ENCODE results near the gene TEX101. TPM values are rescaled to one million over a fixed set of nuclear protein-coding genes. Genes with fewer than 3 reads are reported as not detected.
A peak's percentile ranks its signal among the peaks of the same experiment; 100 is the strongest.

The TEX101 gene
- total RNA-seq, 2 experiments from 2014 or later = not detected

DNA sequence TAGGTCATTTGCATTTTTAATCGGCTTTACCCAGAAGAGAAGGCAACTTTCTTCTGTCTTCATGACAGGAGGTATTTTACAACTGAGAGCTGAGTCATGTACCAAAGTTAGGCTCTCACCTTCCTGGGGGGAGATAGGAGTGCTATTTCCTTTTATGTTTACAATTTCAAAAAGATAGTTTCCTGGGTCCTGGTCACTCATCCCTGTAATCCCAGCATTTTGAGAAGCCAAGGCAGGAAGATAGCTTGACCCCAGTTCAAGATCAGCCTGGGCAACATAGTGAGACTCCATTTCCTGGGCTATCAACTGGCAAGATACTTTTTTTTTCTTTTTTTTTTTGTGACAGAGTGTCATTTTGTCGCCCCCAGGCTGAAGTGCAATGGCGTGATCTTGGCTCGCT lies 43.1 kb downstream of the TEX101 start:
- Mint-ChIP-seq H3K27ac (no peak overlapping the region), H3K36me3 (ENCODE audit: low read depth) (no peaks in the 10 kb centered on the region), H3K4me1 (peaks cover 10% of the 10 kb centered on the region), H3K27me3 (peaks cover 8% of the 10 kb centered on the region), H3K4me3 (no peak overlapping the region), H3K9me3 (no peaks in the 10 kb centered on the region)
- DNase-seq = no peak
- ChIA-PET CTCF (interaction anchor here (0.7 to 3.8 kb wide), 4 partner anchors 10 to 196 kb away, joined by 3 to 33 read pairs (median 3); no protein-coding TSS in a partner anchor), POLR2A (no interaction called here)

DNA sequence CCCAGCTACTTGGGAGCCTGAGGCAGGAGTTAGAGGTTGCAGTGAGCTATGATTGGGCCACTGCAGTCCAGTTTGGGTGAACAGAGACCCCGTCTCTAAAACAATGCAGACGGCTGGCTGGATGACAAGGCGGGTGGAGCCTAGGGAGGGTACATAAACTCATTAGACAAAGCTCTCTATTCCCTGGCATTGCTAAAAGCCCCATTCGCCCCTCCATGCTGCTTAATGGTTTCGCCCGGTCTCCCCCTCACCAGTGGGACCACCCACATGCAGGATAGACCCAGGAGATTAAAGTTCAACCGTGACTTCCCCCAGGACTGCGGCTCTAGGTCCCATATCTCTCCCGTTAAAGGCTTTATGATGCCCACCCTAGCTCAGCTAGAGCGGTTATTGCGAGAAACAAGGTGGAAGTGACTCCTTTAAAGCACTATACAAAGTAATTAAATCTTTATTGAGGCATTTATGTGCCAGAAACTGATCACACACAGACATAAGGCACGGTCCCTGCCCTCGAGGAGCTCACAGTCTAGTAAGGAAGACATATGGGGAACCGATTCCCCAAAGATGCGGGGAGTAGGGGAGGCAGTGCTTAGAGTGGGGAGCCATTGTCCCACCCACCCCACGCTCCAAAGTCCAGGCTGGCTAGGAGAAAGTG lies 45.8 kb downstream of the TEX101 start:
- ChIA-PET CTCF (interaction anchor here (1.3 to 2.8 kb wide), 2 partner anchors 14 to 59 kb away, joined by 4 to 19 read pairs; no protein-coding TSS in a partner anchor), POLR2A (interaction anchor here (0.9 to 1.4 kb wide), 3 partner anchors 14 to 44 kb away, joined by 3 to 5 read pairs (median 3); partner anchors contain the start of gene PHLDB3)
- no peak overlapping the region for H3K27ac Mint-ChIP-seq
- no peak for DNase-seq
- peaks cover 8% of the 10 kb centered on the region for H3K27me3 Mint-ChIP-seq
- no peaks in the 10 kb centered on the region for H3K9me3 Mint-ChIP-seq
- H3K36me3 Mint-ChIP-seq (ENCODE audit: low read depth) = no peaks in the 10 kb centered on the region
- no peak overlapping the region for H3K4me3 Mint-ChIP-seq
- peaks cover 19% of the 10 kb centered on the region for H3K4me1 Mint-ChIP-seq

DNA sequence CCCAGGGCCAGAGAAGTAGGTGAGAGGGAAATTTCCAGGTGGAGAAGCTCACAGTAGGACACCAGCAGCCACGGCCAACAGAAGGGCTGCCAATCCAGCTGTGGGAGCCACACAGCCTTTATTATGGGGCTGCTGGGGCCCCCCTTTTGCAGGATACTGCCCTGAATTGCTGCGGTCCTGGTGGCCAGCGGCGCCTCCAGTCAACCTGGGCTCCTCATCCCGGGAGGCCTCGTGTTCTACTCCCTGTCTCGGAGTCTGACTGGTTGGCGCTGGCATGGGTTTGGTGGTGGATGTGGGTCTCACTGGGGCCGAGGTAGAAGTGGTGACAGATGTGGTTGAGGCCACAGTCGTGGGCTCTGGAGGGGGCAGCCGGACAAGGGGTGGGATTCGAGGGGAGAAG lies 46.6 kb downstream of the TEX101 start:
- peaks cover 20% of the 10 kb centered on the region for H3K4me1 Mint-ChIP-seq

DNA sequence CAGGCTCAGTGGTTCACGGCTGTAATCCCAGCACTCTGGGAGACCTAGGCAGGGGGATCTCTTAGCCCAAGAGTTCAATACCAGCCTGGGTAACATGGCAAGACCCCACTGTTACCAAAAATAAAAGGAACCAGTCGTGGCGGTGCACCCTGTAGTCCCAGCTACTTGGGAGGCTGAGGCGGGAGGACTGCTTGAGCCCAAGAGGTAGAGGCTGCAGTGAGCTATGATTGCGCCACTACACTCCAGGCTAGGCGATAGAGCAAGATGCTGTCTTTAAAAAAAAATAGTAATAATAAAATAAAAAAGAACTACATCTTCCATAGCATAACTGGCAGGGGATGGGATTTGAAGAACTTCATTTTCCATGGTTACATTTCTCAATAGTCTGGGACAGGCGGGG lies 47.7 kb downstream of the TEX101 start:
- POLR2A ChIA-PET = interaction anchor here (1.5 to 2.8 kb wide), 4 partner anchors 12 to 134 kb away, joined by 3 to 23 read pairs (median 9); partner anchors contain the start of genes IRGQ, PHLDB3 and ZNF576
- Mint-ChIP-seq H3K36me3 (ENCODE audit: low read depth) (no peaks in the 10 kb centered on the region), H3K27ac (no peak overlapping the region), H3K4me3 (no peak overlapping the region), H3K9me3 (no peaks in the 10 kb centered on the region), H3K4me1 (peaks cover 24% of the 10 kb centered on the region), H3K27me3 (peaks cover 12% of the 10 kb centered on the region)
- CTCF ChIA-PET = interaction anchor here (1.8 to 3.2 kb wide), 6 partner anchors 12 to 92 kb away, joined by 7 to 49 read pairs (median 17); partner anchors contain the start of gene PHLDB3
- no peak for DNase-seq

More for the DNA sequence above, 46.6 kb downstream of the TEX101 start:
- ChIA-PET CTCF (interaction anchor here (0.6 to 2.8 kb wide), 3 partner anchors 14 to 133 kb away, joined by 3 to 19 read pairs (median 4); no protein-coding TSS in a partner anchor), POLR2A (interaction anchor here (0.9 to 1.2 kb wide), 2 partner anchors 22 to 43 kb away, joined by 3 to 5 read pairs; partner anchors contain the start of gene PHLDB3)
- Mint-ChIP-seq H3K27me3 (peaks cover 12% of the 10 kb centered on the region), H3K9me3 (no peaks in the 10 kb centered on the region), H3K36me3 (ENCODE audit: low read depth) (no peaks in the 10 kb centered on the region), H3K27ac (no peak overlapping the region), H3K4me3 (no peak overlapping the region)
- DNase-seq = no peak

DNA sequence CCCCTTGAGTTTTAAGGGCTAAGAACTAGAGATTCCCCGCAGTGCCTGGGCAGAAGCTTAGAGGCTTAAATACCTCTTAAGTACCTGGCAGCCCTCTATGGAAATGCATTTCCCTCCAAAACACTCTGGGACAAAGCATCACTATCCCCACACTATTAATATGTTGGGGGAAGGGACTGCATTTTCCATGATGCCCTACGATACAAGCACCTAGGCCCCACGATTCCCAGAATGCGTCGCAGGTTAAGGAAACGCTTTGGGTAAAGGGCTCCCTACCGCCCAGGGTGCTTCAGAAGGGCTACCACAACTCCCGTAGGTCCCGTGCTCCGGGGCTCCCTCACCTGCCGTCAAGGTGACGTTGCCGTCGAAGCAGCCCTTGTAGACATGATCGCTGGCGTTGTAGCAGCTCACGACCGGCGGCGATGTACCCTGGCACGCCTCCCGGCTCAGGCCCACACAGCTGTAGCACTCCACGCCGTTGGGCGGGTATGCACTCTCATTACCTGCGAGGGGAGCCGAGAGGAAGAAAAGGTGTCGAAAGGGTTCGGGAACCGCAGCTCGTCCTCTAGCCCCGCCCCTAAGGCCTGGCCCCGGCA lies 48.2 kb downstream of the TEX101 start:
- Mint-ChIP-seq H3K9me3 (no peaks in the 10 kb centered on the region), H3K36me3 (ENCODE audit: low read depth) (no peaks in the 10 kb centered on the region), H3K27ac (peak overlapping the region; percentile 93), H3K27me3 (peaks cover 12% of the 10 kb centered on the region), H3K4me3 (peak overlapping the region; percentile 88), H3K4me1 (peaks cover 28% of the 10 kb centered on the region)
- ChIA-PET CTCF (interaction anchor here (0.8 to 3.2 kb wide), 16 partner anchors 10 to 206 kb away, joined by 3 to 49 read pairs (median 8); partner anchors contain the start of gene PHLDB3), POLR2A (interaction anchor here (1.0 to 2.8 kb wide), 10 partner anchors 11 to 291 kb away, joined by 3 to 23 read pairs (median 5); partner anchors contain the start of genes IRGQ, PHLDB3, SMG9 and ZNF575)
- DNase-seq = no peak

DNA sequence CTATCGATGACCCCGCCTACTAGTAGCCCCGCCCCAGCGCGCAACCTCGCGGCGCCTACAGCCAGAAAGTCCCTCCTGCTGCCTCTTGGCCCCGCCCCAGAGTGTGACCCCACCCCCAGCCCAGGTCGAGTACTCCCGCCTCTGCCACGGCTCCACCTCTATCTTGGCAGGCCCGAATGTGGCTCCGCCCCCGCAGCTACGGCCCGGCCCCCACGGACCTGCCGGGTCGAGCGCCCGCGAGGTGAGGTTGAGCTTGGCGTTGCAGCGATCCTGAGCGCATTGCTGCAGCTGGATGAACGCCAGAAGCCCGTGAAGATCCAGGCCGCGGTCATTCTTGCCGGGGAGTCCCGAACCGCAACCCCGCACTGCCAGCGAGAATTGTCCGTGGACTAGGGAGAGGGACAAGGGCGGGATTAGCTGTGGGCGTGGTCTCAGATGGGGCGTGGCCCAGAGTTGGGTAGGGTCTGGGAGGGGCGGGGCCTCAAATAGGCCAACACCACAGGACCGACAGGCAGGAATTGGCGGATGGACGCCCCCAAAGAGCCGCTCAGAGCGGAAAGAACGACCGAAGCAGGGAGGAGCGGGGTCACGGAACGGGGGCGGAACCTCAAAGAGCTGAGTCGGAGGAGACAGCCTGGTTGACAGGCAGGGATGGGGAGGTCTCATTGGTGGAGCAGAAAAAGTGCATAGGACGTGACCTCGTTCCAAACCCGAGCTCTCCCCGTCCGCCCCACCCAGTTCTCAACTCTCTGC lies 48.9 kb downstream of the TEX101 start:
- CTCF ChIA-PET = interaction anchor here (0.6 to 3.2 kb wide), 17 partner anchors 9 to 205 kb away, joined by 3 to 49 read pairs (median 7); partner anchors contain the start of gene PHLDB3

DNA sequence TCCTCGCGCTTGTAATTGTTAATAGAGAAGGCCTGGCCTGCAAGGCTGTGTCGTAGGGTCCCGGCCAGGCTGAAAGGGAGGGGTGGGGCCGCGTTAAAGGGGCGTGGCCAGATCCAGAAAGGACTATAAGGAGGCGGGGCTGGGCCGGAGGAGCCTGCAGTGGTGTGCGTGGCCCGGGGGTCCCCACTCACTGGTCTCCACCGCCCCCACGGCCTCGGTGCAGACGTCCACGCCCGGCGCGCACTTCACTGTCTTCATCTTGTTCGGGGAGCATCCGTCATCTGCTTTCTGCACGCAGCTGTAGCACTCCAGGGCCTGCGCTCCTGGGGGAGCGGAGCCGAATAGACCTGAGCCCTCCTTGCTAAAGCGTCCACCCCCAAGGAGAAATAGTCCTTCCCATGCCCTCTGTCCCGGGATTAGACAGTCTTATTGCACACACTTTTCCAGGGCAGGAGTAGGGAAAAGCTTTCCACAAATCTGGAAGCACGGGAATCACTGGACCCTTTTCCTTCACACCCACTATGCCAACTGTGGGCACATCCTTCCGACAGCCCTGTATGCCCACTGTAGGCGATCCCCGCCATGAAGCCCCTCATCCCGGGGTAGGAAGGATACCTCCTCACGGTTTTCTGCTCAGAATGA lies 49.6 kb downstream of the TEX101 start:
- Mint-ChIP-seq H3K27ac (peak overlapping the region; percentile 93), H3K9me3 (no peaks in the 10 kb centered on the region), H3K27me3 (peaks cover 12% of the 10 kb centered on the region), H3K36me3 (ENCODE audit: low read depth) (no peaks in the 10 kb centered on the region), H3K4me3 (peak overlapping the region; percentile 88), H3K4me1 (peaks cover 41% of the 10 kb centered on the region)
- no peak for DNase-seq
- ChIA-PET POLR2A (interaction anchor here (0.7 to 2.8 kb wide), 9 partner anchors 10 to 290 kb away, joined by 3 to 23 read pairs (median 5); partner anchors contain the start of genes PHLDB3, SMG9 and ZNF575), CTCF (interaction anchor here (0.5 to 3.2 kb wide), 14 partner anchors 9 to 204 kb away, joined by 3 to 49 read pairs (median 10); partner anchors contain the start of gene PHLDB3)

More for the DNA sequence above, 48.9 kb downstream of the TEX101 start:
- DNase-seq = peak; percentile 99
- Mint-ChIP-seq H3K27me3 (peaks cover 12% of the 10 kb centered on the region), H3K36me3 (ENCODE audit: low read depth) (no peaks in the 10 kb centered on the region), H3K27ac (peak overlapping the region; percentile 93), H3K4me1 (peaks cover 34% of the 10 kb centered on the region), H3K9me3 (no peaks in the 10 kb centered on the region), H3K4me3 (peak overlapping the region; percentile 88)
- POLR2A ChIA-PET = interaction anchor here (0.7 to 2.8 kb wide), 13 partner anchors 11 to 291 kb away, joined by 3 to 23 read pairs (median 5); partner anchors contain the start of genes IRGQ, PHLDB3, SMG9 and ZNF575

DNA sequence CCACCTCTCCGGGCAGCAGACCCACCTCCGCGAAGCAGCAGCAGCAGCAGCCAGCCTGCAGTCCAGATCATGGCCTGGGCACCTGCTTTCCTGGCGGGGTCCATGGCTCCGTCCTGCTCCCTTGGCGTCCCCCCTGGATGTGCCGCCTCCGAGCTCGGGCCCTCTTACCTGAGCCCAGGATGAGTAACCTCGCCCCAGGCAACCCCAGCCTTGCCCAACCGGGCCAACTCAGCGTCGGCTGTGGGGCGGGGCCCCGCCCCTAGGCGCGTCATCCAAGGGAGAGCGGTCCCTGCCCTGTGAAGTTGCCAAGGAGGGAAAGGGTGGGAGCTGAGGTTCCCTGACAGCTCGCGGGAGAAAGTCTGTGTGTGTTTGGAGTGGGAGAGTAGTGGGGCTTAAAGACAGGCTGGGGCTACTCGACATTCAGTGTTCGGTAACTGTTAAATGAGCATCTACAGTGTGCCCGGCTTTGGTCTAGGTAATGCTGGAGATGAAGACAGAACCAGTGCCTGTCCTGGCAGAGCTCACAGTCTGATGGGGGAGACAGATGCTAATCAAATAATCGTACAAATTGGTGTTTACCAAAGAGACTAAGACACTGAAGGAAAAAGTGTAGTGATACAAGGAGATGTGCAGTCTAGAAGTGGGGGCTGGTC lies 50.9 kb downstream of the TEX101 start, which contains the start of gene LYPD3:
TSS of gene LYPD3 (minus strand) at position 141 of the 653 bp plus-strand sequence. CDS start at position 104, 37 bp downstream.
- ChIA-PET POLR2A (interaction anchor here (0.8 to 1.7 kb wide), 2 partner anchors 27 to 39 kb away, joined by 3 to 9 read pairs; partner anchors contain the start of gene PHLDB3), CTCF (interaction anchor here (1.1 to 3.2 kb wide), 4 partner anchors 18 to 54 kb away, joined by 3 to 49 read pairs (median 6); no protein-coding TSS in a partner anchor)
- Mint-ChIP-seq H3K4me1 (peaks cover 45% of the 10 kb centered on the region), H3K36me3 (ENCODE audit: low read depth) (no peaks in the 10 kb centered on the region), H3K9me3 (no peaks in the 10 kb centered on the region), H3K27ac (no peak within 1 kb of the TSS), H3K27me3 (peaks cover 12% of the 10 kb centered on the region), H3K4me3 (peak within 1 kb of the TSS; percentile 88)
- DNase-seq = no peak

DNA sequence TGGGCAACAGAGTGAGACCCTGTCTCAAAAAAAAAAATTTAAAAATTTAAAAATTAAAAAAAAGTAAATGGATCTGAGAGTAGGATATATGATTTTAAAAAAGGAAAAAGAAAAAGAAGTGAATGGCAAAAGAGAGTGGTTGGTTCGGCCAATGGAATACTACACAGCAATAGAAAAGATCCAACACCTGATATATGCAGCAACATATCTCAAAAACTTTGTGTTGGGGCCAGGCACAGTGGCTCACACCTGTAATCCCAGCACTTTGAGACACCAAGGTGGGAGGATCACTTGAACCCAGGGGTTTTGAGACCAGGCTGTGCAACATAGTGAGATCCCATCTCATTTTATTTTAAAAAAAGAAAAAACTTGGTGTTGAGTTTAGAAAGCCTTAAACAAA lies 52.1 kb downstream of the TEX101 start:
- POLR2A ChIA-PET = interaction anchor here (1.7 kb wide), 1 partner anchor 38 kb away, joined by 9 read pairs; the partner anchor contains the start of gene PHLDB3
- peaks cover 45% of the 10 kb centered on the region for H3K4me1 Mint-ChIP-seq
- DNase-seq = no peak
- no peak overlapping the region for H3K27ac Mint-ChIP-seq
- no peaks in the 10 kb centered on the region for H3K9me3 Mint-ChIP-seq
- H3K4me3 Mint-ChIP-seq = no peak overlapping the region
- CTCF ChIA-PET = interaction anchor here (1.1 to 2.3 kb wide), 3 partner anchors 20 to 52 kb away, joined by 3 to 6 read pairs (median 5); no protein-coding TSS in a partner anchor
- H3K27me3 Mint-ChIP-seq = peaks cover 6% of the 10 kb centered on the region
- no peaks in the 10 kb centered on the region for H3K36me3 Mint-ChIP-seq (ENCODE audit: low read depth)

DNA sequence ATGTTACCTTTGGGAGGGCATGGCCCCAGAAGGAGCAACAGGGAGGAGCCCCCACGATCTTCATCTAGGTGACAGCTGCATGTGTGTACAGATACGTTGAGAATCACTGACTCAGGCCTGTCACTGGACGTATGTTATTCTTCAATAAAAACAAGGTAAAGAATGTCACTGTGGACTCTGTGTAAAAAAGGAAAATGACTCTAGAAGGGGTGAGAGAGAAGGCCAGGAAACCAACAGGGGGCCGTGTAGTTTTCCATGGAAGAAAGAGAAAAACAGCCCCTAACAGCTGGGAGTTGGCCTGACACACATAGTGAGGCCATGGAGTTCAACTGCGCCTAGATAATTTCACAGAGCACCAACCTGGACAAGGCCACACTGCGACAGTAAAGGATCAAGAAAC lies 52.6 kb downstream of the TEX101 start:
- no peaks in the 10 kb centered on the region for H3K9me3 Mint-ChIP-seq
- ChIA-PET CTCF (interaction anchor here (1.9 to 2.3 kb wide), 2 partner anchors 20 to 35 kb away, joined by 5 to 6 read pairs; no protein-coding TSS in a partner anchor), POLR2A (no interaction called here)
- no peak overlapping the region for H3K4me3 Mint-ChIP-seq
- no peak overlapping the region for H3K27ac Mint-ChIP-seq
- peaks cover 42% of the 10 kb centered on the region for H3K4me1 Mint-ChIP-seq
- H3K27me3 Mint-ChIP-seq = peaks cover 6% of the 10 kb centered on the region
- no peak for DNase-seq
- H3K36me3 Mint-ChIP-seq (ENCODE audit: low read depth) = no peaks in the 10 kb centered on the region

DNA sequence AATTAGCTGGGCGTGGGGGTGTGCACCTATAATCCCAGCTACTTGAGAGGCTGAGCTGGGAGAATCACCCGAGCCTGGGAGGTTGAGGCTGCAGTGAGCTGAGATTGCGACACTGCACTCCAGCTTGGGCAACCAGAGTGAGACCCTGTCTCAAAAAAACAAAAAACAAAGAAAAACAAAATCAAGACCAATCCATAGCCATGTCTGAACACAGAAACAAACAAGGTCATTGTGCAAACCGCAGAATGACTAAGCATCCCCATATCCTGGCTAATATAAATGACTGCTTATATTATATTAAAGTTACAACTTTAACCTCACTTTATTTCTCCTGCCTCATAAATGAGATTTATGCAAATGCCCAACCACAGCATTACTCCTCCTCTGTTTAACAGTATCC lies 53.0 kb downstream of the TEX101 start:
- Mint-ChIP-seq H3K27me3 (peaks cover 6% of the 10 kb centered on the region), H3K9me3 (no peaks in the 10 kb centered on the region), H3K4me3 (no peak overlapping the region), H3K36me3 (ENCODE audit: low read depth) (no peaks in the 10 kb centered on the region), H3K4me1 (peaks cover 40% of the 10 kb centered on the region), H3K27ac (no peak overlapping the region)
- ChIA-PET CTCF (interaction anchor here (0.7 to 2.3 kb wide), 3 partner anchors 21 to 351 kb away, joined by 3 to 6 read pairs (median 5); no protein-coding TSS in a partner anchor), POLR2A (no interaction called here)
- DNase-seq = no peak

Measured in activated CD4-positive, alpha-beta memory T cell treated with anti-CD3 and anti-CD28 coated beads, Interleukin-2, amount 10 ng/mL, durations not matched to agents 7 days and 5 days (primary cell).